Measurements from ENCODE around the gene MYOZ1.

GRCh38 chr10:73644767-73645166 lies 3.5 kb upstream of the MYOZ1 start:
- TF ChIP-seq EZH2 (IDR thresholded peaks at IDR 0.05; ENCODE audit: insufficient read depth, poor library complexity, severe bottlenecking) (no peak), EZH2phosphoT487 (IDR thresholded peaks at IDR 0.05; ENCODE audit: insufficient read depth, low read depth) (no peak)
